Measurements from ENCODE around the gene COG8.

DNA sequence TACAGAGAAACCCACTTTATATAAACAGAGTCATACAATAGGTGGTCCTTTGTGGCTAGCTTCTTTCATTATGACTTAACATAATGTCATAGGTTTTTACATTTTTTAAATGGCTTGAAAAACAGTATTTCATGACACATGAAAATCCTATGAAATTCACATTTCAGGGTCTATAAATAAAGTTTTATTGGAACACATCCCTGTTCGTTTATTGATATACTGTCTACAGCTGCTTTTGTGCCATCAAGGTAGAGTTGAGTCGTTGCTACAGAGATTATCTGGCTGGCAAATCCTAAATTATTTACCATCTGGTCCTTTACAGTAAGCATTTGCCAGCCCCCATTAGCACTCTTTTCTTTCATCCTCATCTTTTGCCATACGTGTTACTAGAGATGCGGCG lies 25.9 kb downstream of the COG8 start:
- no peak for TF ChIP-seq EZH2 (IDR thresholded peaks at IDR 0.05; ENCODE audit: insufficient read depth, low read length)
- TF ChIP-seq, protein P1, sequence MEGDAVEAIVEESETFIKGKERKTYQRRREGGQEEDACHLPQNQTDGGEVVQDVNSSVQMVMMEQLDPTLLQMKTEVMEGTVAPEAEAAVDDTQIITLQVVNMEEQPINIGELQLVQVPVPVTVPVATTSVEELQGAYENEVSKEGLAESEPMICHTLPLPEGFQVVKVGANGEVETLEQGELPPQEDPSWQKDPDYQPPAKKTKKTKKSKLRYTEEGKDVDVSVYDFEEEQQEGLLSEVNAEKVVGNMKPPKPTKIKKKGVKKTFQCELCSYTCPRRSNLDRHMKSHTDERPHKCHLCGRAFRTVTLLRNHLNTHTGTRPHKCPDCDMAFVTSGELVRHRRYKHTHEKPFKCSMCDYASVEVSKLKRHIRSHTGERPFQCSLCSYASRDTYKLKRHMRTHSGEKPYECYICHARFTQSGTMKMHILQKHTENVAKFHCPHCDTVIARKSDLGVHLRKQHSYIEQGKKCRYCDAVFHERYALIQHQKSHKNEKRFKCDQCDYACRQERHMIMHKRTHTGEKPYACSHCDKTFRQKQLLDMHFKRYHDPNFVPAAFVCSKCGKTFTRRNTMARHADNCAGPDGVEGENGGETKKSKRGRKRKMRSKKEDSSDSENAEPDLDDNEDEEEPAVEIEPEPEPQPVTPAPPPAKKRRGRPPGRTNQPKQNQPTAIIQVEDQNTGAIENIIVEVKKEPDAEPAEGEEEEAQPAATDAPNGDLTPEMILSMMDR (IDR thresholded peaks at IDR 0.05; ENCODE audit: insufficient read depth, low read depth, low read length): no peak

Data from astrocyte (in vitro differentiated cells and primary cell).